Stimulated activated CD4-positive, alpha-beta T cell treated with anti-CD3 and anti-CD28 coated beads, Interleukin-12 subunit alpha, Interleukin-12 subunit beta, amount 100 ng/mL, for 4 hours (primary cell): ENCODE results near the gene CNBP.

Experiments used
- DNase-seq: peaks from one replicate; pipeline ENCODE4 v3.0.0-alpha.2; 2020

Gene CNBP

GRCh38 chr3:129130291-129130813, 53.3 kb downstream of the CNBP start:
- DNase-seq = no peak

GRCh38 chr3:129128357-129129155, 55.1 kb downstream of the CNBP start:
- no peak for DNase-seq

GRCh38 chr3:129126726-129127280, 56.9 kb downstream of the CNBP start:
- no peak for DNase-seq

- DNase-seq = no peak
These were observed 60.2 kb downstream of the CNBP start for GRCh38 chr3:129123314-129124060.

- no peak for DNase-seq
These were observed 61.2 kb downstream of the CNBP start for GRCh38 chr3:129122412-129123011.

GRCh38 chr3:129121792-129122411, 61.8 kb downstream of the CNBP start, which contains the start of gene RAB43:
RAB43 (minus strand) TSS chr3:129121804; CDS start chr3:129121489, 315 bp downstream.
- peak; percentile 80 for DNase-seq

GRCh38 chr3:129121016-129121791, 62.5 kb downstream of the CNBP start:
- no peak for DNase-seq

GRCh38 chr3:129120254-129121004, 63.3 kb downstream of the CNBP start:
- peak; percentile 83 for DNase-seq

- DNase-seq = no peak
These were observed 64.2 kb downstream of the CNBP start for GRCh38 chr3:129119365-129120100.

GRCh38 chr3:129118745-129119144, 65.0 kb downstream of the CNBP start:
- DNase-seq = no peak
